Activated CD4-positive, alpha-beta memory T cell treated with anti-CD3 and anti-CD28 coated beads, Interleukin-2, amount 10 ng/mL, durations not matched to agents 7 days and 5 days (primary cell): ENCODE results near the gene RAC3. TPM values are rescaled to one million over a fixed set of nuclear protein-coding genes. Genes with fewer than 3 reads are reported as not detected.

Experiments used
- CTCF ChIA-PET: fragments of 350-600 bp; sonication (Branson Sonifier 250); formaldehyde crosslinking; loops from one replicate; lab custom pipeline; 2021; ENCODE audit warnings: antibody characterized with exemption, inconsistent platforms; lab: Charles Lee
- POLR2A ChIA-PET: fragments of 350-600 bp; sonication (Branson Sonifier 250); formaldehyde crosslinking; loops from one replicate; lab custom pipeline; 2021; ENCODE audit warnings: antibody characterized with exemption; lab: Charles Lee
- DNase-seq: peaks from one replicate; pipeline ENCODE4 v3.0.0-alpha.2; 2020
- H3K27ac Mint-ChIP-seq: one replicate; pipeline ENCODE4 v1.8.0; 2021; ENCODE audit warnings: mild to moderate bottlenecking, mixed read lengths
- H3K27me3 Mint-ChIP-seq: one replicate; pipeline ENCODE4 v1.8.0; 2021; ENCODE audit warnings: mixed read lengths
- H3K36me3 Mint-ChIP-seq: one replicate; pipeline ENCODE4 v1.8.0; 2021; ENCODE audit warnings: low read depth, mixed read lengths
- H3K4me1 Mint-ChIP-seq: one replicate; pipeline ENCODE4 v1.8.0; 2021; ENCODE audit warnings: mixed read lengths
- H3K4me3 Mint-ChIP-seq: one replicate; pipeline ENCODE4 v1.8.0; 2021; ENCODE audit warnings: mild to moderate bottlenecking, mixed read lengths
- H3K9me3 Mint-ChIP-seq: one replicate; pipeline ENCODE4 v1.8.0; 2021; ENCODE audit warnings: mixed read lengths
- total RNA-seq, 2 experiments: library from RNA; stranded (reverse); gene quantifications; one replicate each; pipeline ENCODE4 v1.2.3, GENCODE V29; 2021

The RAC3 gene
- total RNA-seq, 2 experiments from 2014 or later, result 7.9 to 8.1 TPM

GRCh38 chr17:82053130-82053529, 21.7 kb downstream of the RAC3 start:
- ChIA-PET POLR2A (interaction anchor here (1.0 to 2.0 kb wide), 2 partner anchors 16 to 23 kb away, joined by 3 to 8 read pairs; partner anchors contain the start of gene DCXR), CTCF (interaction anchor here (2.0 kb wide), 1 partner anchor 15 kb away, joined by 9 read pairs; the partner anchor contains the start of gene DCXR)
- DNase-seq, result no peak
- H3K36me3 Mint-ChIP-seq, result peaks cover 11% of the 10 kb centered on the region
- peaks cover 25% of the 10 kb centered on the region for H3K4me1 Mint-ChIP-seq
- H3K4me3 Mint-ChIP-seq, result peak overlapping the region; percentile 72
- H3K27ac Mint-ChIP-seq, result no peak overlapping the region
- no peaks in the 10 kb centered on the region for H3K27me3 Mint-ChIP-seq
- H3K9me3 Mint-ChIP-seq, result no peaks in the 10 kb centered on the region

- Mint-ChIP-seq H3K9me3 (no peaks in the 10 kb centered on the region), H3K4me1 (peaks cover 25% of the 10 kb centered on the region), H3K27ac (no peak overlapping the region), H3K27me3 (no peaks in the 10 kb centered on the region), H3K4me3 (peak overlapping the region; percentile 72), H3K36me3 (peaks cover 11% of the 10 kb centered on the region)
- no peak for DNase-seq
- POLR2A ChIA-PET, result interaction anchor here (0.7 to 2.0 kb wide), 4 partner anchors 10 to 23 kb away, joined by 3 to 8 read pairs (median 3); partner anchors contain the start of gene DCXR
- CTCF ChIA-PET, result interaction anchor here (2.0 kb wide), 1 partner anchor 16 kb away, joined by 9 read pairs; the partner anchor contains the start of gene DCXR
Observed at GRCh38 chr17:82053556-82054263, 22.2 kb downstream of the RAC3 start.

GRCh38 chr17:82054351-82055022, 23.0 kb downstream of the RAC3 start:
- no peak overlapping the region for H3K4me3 Mint-ChIP-seq
- CTCF ChIA-PET, result no interaction called here
- H3K36me3 Mint-ChIP-seq, result peaks cover 11% of the 10 kb centered on the region
- H3K27ac Mint-ChIP-seq, result no peak overlapping the region
- no peaks in the 10 kb centered on the region for H3K9me3 Mint-ChIP-seq
- DNase-seq, result no peak
- H3K27me3 Mint-ChIP-seq, result no peaks in the 10 kb centered on the region
- POLR2A ChIA-PET, result interaction anchor here (0.7 to 2.0 kb wide), 4 partner anchors 9 to 17 kb away, joined by 3 to 10 read pairs (median 6); partner anchors contain the start of genes DCXR and DUS1L
- H3K4me1 Mint-ChIP-seq, result peaks cover 25% of the 10 kb centered on the region

GRCh38 chr17:82055023-82055964, 23.8 kb downstream of the RAC3 start:
- CTCF ChIA-PET, result no interaction called here
- POLR2A ChIA-PET, result interaction anchor here (1.3 to 2.0 kb wide), 3 partner anchors 11 to 44 kb away, joined by 3 to 10 read pairs (median 8); partner anchors contain the start of genes DCXR and DUS1L
- DNase-seq, result no peak
- Mint-ChIP-seq H3K27me3 (no peaks in the 10 kb centered on the region), H3K36me3 (peaks cover 14% of the 10 kb centered on the region), H3K4me1 (peaks cover 22% of the 10 kb centered on the region), H3K27ac (no peak overlapping the region), H3K4me3 (no peak overlapping the region), H3K9me3 (no peaks in the 10 kb centered on the region)

- POLR2A ChIA-PET, result interaction anchor here (1.3 to 2.0 kb wide), 2 partner anchors 10 to 43 kb away, joined by 3 to 10 read pairs; partner anchors contain the start of gene DUS1L
- CTCF ChIA-PET, result no interaction called here
- Mint-ChIP-seq H3K4me1 (peaks cover 16% of the 10 kb centered on the region), H3K27me3 (no peaks in the 10 kb centered on the region), H3K36me3 (peaks cover 14% of the 10 kb centered on the region), H3K27ac (no peak overlapping the region), H3K4me3 (no peak overlapping the region), H3K9me3 (no peaks in the 10 kb centered on the region)
- no peak for DNase-seq
Observed at GRCh38 chr17:82055965-82056728, 24.7 kb downstream of the RAC3 start.

GRCh38 chr17:82056729-82057621, 25.5 kb downstream of the RAC3 start:
- no peak overlapping the region for H3K27ac Mint-ChIP-seq
- CTCF ChIA-PET, result no interaction called here
- H3K4me3 Mint-ChIP-seq, result no peak overlapping the region
- DNase-seq, result no peak
- no peaks in the 10 kb centered on the region for H3K9me3 Mint-ChIP-seq
- peaks cover 16% of the 10 kb centered on the region for H3K4me1 Mint-ChIP-seq
- POLR2A ChIA-PET, result interaction anchor here (1.3 kb wide), 1 partner anchor 42 kb away, joined by 3 read pairs; no protein-coding TSS in a partner anchor
- no peaks in the 10 kb centered on the region for H3K27me3 Mint-ChIP-seq
- H3K36me3 Mint-ChIP-seq, result peaks cover 14% of the 10 kb centered on the region

GRCh38 chr17:82058230-82058854, 26.9 kb downstream of the RAC3 start:
- CTCF ChIA-PET, result no interaction called here
- Mint-ChIP-seq H3K27me3 (no peaks in the 10 kb centered on the region), H3K36me3 (peaks cover 14% of the 10 kb centered on the region), H3K4me1 (peaks cover 10% of the 10 kb centered on the region), H3K4me3 (no peak overlapping the region), H3K9me3 (no peaks in the 10 kb centered on the region), H3K27ac (no peak overlapping the region)
- DNase-seq, result no peak
- POLR2A ChIA-PET, result interaction anchor here (0.7 kb wide), 1 partner anchor 8 kb away, joined by 3 read pairs; no protein-coding TSS in a partner anchor

- ChIA-PET CTCF (no interaction called here), POLR2A (interaction anchor here (0.7 to 1.7 kb wide), 2 partner anchors 9 to 24 kb away, joined by 3 read pairs; no protein-coding TSS in a partner anchor)
- Mint-ChIP-seq H3K4me1 (peaks cover 6% of the 10 kb centered on the region), H3K36me3 (peaks cover 14% of the 10 kb centered on the region), H3K27me3 (no peaks in the 10 kb centered on the region), H3K27ac (no peak overlapping the region), H3K4me3 (no peak overlapping the region), H3K9me3 (no peaks in the 10 kb centered on the region)
- DNase-seq, result no peak
Observed at GRCh38 chr17:82058855-82059249, 27.4 kb downstream of the RAC3 start.

- no peak for DNase-seq
- Mint-ChIP-seq H3K27me3 (no peaks in the 10 kb centered on the region), H3K36me3 (peaks cover 14% of the 10 kb centered on the region), H3K9me3 (no peaks in the 10 kb centered on the region), H3K4me3 (no peak overlapping the region), H3K27ac (no peak overlapping the region), H3K4me1 (peaks cover 10% of the 10 kb centered on the region)
- ChIA-PET CTCF (no interaction called here), POLR2A (interaction anchor here (0.7 to 1.7 kb wide), 3 partner anchors 9 to 67 kb away, joined by 3 read pairs; no protein-coding TSS in a partner anchor)
Observed at GRCh38 chr17:82059272-82060000, 28.0 kb downstream of the RAC3 start.

- peaks cover 11% of the 10 kb centered on the region for H3K36me3 Mint-ChIP-seq
- no peaks in the 10 kb centered on the region for H3K9me3 Mint-ChIP-seq
- no peaks in the 10 kb centered on the region for H3K27me3 Mint-ChIP-seq
- CTCF ChIA-PET, result no interaction called here
- peaks cover 11% of the 10 kb centered on the region for H3K4me1 Mint-ChIP-seq
- no peak overlapping the region for H3K4me3 Mint-ChIP-seq
- H3K27ac Mint-ChIP-seq, result no peak overlapping the region
- DNase-seq, result no peak
- POLR2A ChIA-PET, result interaction anchor here (0.7 to 1.7 kb wide), 2 partner anchors 25 to 67 kb away, joined by 3 read pairs; no protein-coding TSS in a partner anchor
Observed at GRCh38 chr17:82060001-82060380, 28.5 kb downstream of the RAC3 start.
